H1 (cell line): ENCODE data around the gene SCAMP5. TPM values are rescaled to one million over a fixed set of nuclear protein-coding genes. Genes with fewer than 3 reads are reported as not detected.

Source experiments
- CHD7 ChIP-seq: fragments of 300-600 bp; sonication (generic); IDR thresholded peaks from 2 replicates; pipeline ENCODE4 v1.7.1; 2012; ENCODE audit warnings: low read length, moderate library complexity, mild to moderate bottlenecking, inconsistent platforms; ENCODE audit not compliant: insufficient replicate concordance
- CTBP2 ChIP-seq: IDR thresholded peaks from 2 replicates; pipeline ENCODE4 v1.7.0; 2011; ENCODE audit warnings: borderline replicate concordance, mild to moderate bottlenecking, moderate library complexity, mixed read lengths, low read length; ENCODE audit not compliant: insufficient read depth, insufficient read length
- KDM4A ChIP-seq: IDR thresholded peaks from one replicate; pipeline ENCODE4 v1.7.1; 2012; ENCODE audit warnings: low read depth, mild to moderate bottlenecking, moderate library complexity, low read length, inconsistent platforms; ENCODE audit not compliant: severe bottlenecking
- RNF2 ChIP-seq: fragments of 200-900, 300-1000 bp; sonication (generic); IDR thresholded peaks from 2 replicates; pipeline ENCODE4 v1.7.1; 2016; ENCODE audit warnings: borderline replicate concordance, low read depth, mild to moderate bottlenecking, antibody characterized with exemption, low read length; ENCODE audit not compliant: poor library complexity, severe bottlenecking; ENCODE audit errors: missing control alignments
- RXRA ChIP-seq: IDR thresholded peaks from 2 replicates; pipeline ENCODE4 v1.6.1; 2011; ENCODE audit warnings: low read depth, mild to moderate bottlenecking, low read length, moderate library complexity; ENCODE audit not compliant: insufficient read depth
- SIN3A ChIP-seq, 2 experiments: IDR thresholded peaks in 1 of 2; conservative IDR thresholded peaks in 1 of 2; 2 replicates each; pipeline ENCODE4 v1.6.1; 2011 to 2012; ENCODE audit warnings: low read length in 2 of 2, improper control_type of control experiment in 1 of 2, low read depth in 1 of 2, mild to moderate bottlenecking in 1 of 2
- SIRT6 ChIP-seq: IDR thresholded peaks from one replicate; pipeline ENCODE4 v1.7.1; 2012; ENCODE audit warnings: low read length, inconsistent platforms
- TAF1 ChIP-seq: IDR thresholded peaks from 2 replicates; pipeline ENCODE4 v1.6.1; 2011; ENCODE audit warnings: mild to moderate bottlenecking, low read depth, low read length
- TCF12 ChIP-seq: IDR thresholded peaks from 2 replicates; pipeline ENCODE4 v1.6.1; 2011; ENCODE audit warnings: low read depth, mild to moderate bottlenecking, low read length
- TEAD4 ChIP-seq: IDR thresholded peaks from 2 replicates; pipeline ENCODE4 v1.6.1; 2012; ENCODE audit warnings: low read depth, low read length, inconsistent platforms, mixed read lengths
- YY1 ChIP-seq: IDR thresholded peaks from 2 replicates; pipeline ENCODE4 v1.6.1; 2011; ENCODE audit warnings: low read depth, mild to moderate bottlenecking, low read length
- polyA plus RNA-seq, 7 experiments: library from polyadenylated mRNA; depleted of rRNA in 3 of 7; stranded (reverse) in 5 of 7; unstranded in 2 of 7; fragments of >200 nt in 5 of 7; fragments of 200-250 nt in 2 of 7; gene quantifications; 1 replicate in 5 of 7; 2 replicates in 1 of 7; 4 replicates in 1 of 7; pipeline versions ENCODE4 v1.2.1 to v1.2.3, GENCODE V29; 2011 to 2013; ENCODE audit warnings: missing spikeins in 2 of 7, mixed read lengths in 2 of 7
- total RNA-seq: library from RNA; stranded (reverse); fragmentation: NEBNext Ultra II Directional; extraction: Animal tissue kit (Norgen Biotek cat#: 25700); gene quantifications from 2 replicates; pipeline ENCODE4 v1.2.1, GENCODE V29; 2021

Gene SCAMP5
- total and polyA plus RNA-seq, 2 of the 8 experiments (the other 6 are each of a cell fraction or from before 2014, with no cell fraction given): 55.4 to 94.7 TPM

GRCh38 chr15:74958320-74958907 is 36.9 kb upstream of the SCAMP5 start (continued):
- TF ChIP-seq CHD7: no peak
- no peak for TF ChIP-seq YY1
- TF ChIP-seq TAF1: no peak
- TF ChIP-seq KDM4A: peak; percentile 75
- TF ChIP-seq RNF2: peak; percentile 22
- TF ChIP-seq SIN3A (conservative IDR thresholded peaks at IDR 0.05 in 1 of 2, IDR thresholded peaks at IDR 0.05 in 1 of 2; ENCODE audit: low read depth in 1 of 2, low read length in 2 of 2): peak; percentile 28 to 54; a peak in 1 of 4 replicates
- no peak for TF ChIP-seq CTBP2
- TF ChIP-seq SIRT6: no peak
- TF ChIP-seq RXRA: no peak
- TF ChIP-seq TEAD4: no peak
- no peak for TF ChIP-seq TCF12
